Stimulated activated CD8-positive, alpha-beta memory T cell treated with anti-CD3 and anti-CD28 coated beads, Interleukin-15, amount 100 ng/mL, for 4 hours (primary cell): ENCODE results near the gene MAPK4.
"Not testable (repeated sequence)": the region's sequence is repeated elsewhere in the genome, so short reads cannot be mapped to it uniquely, and the experiment has no call there.

Experiments used
- DNase-seq, 2 donors: peaks; one replicate each; pipeline ENCODE4 v3.0.0-alpha.2; 2020; ENCODE audit warnings: low read depth in 2 of 2

Gene MAPK4

GRCh38 chr18:50559752-50560680 is at the start of gene MAPK4:
TSS of gene MAPK4 (plus strand) at chr18:50560087. CDS start at chr18:50663959, 103,872 bp downstream.
- DNase-seq = no peak

GRCh38 chr18:50517277-50517676 is 42.6 kb upstream of the MAPK4 start:
- DNase-seq = not testable (repeated sequence)

- DNase-seq = no peak
These were observed 40.9 kb upstream of the MAPK4 start for GRCh38 chr18:50518787-50519546.

- DNase-seq = no peak
These were observed 36.7 kb upstream of the MAPK4 start for GRCh38 chr18:50523165-50523564.

- DNase-seq = no peak
These were observed 32.1 kb upstream of the MAPK4 start for GRCh38 chr18:50527636-50528307.

- no peak for DNase-seq
These were observed 31.1 kb upstream of the MAPK4 start for GRCh38 chr18:50528806-50529205.

GRCh38 chr18:50533822-50534221 is 26.1 kb upstream of the MAPK4 start:
- DNase-seq = not testable (repeated sequence)

- not testable (repeated sequence) for DNase-seq
These were observed 15.4 kb upstream of the MAPK4 start for GRCh38 chr18:50544476-50544875.

- DNase-seq = no peak
These were observed 14.0 kb upstream of the MAPK4 start for GRCh38 chr18:50545936-50546335.

- DNase-seq = no peak
These were observed 11.7 kb upstream of the MAPK4 start for GRCh38 chr18:50548160-50548559.

- DNase-seq = not testable (repeated sequence)
These were observed 8.2 kb upstream of the MAPK4 start for GRCh38 chr18:50551651-50552050.

- no peak for DNase-seq
These were observed 1.7 kb upstream of the MAPK4 start for GRCh38 chr18:50558157-50558556.

- no peak for DNase-seq
These were observed 737 bp upstream of the MAPK4 start for GRCh38 chr18:50558948-50559751.

- DNase-seq = no peak
These were observed 1.1 kb downstream of the MAPK4 start for GRCh38 chr18:50560681-50561629.

GRCh38 chr18:50562258-50562657 is 2.4 kb downstream of the MAPK4 start:
- DNase-seq = not testable (repeated sequence)

GRCh38 chr18:50562686-50563085 is 2.8 kb downstream of the MAPK4 start:
- no peak for DNase-seq

GRCh38 chr18:50563376-50563775 is 3.5 kb downstream of the MAPK4 start:
- no peak for DNase-seq

GRCh38 chr18:50569930-50570329 is 10.0 kb downstream of the MAPK4 start:
- DNase-seq = no peak

- DNase-seq = no peak
These were observed 11.7 kb downstream of the MAPK4 start for GRCh38 chr18:50571606-50572005.

GRCh38 chr18:50573196-50573595 is 13.3 kb downstream of the MAPK4 start:
- DNase-seq = not testable (repeated sequence)
